Breast epithelium (tissue), 4 donors: ENCODE results near the gene THSD7B. TPM values are rescaled to one million over a fixed set of nuclear protein-coding genes. Genes with fewer than 3 reads are reported as not detected.

Source experiments
- DNase-seq, 2 donors: peaks; one replicate each; pipeline ENCODE4 v3.0.0-alpha.2; 2019; ENCODE audit warnings: low spot score in 2 of 2
- H3K27ac ChIP-seq, 2 donors: fragments of 200-600 bp; sonication (generic) in 1 of 2; one replicate each; pipeline ENCODE4 v1.5.1; 2016 to 2019; ENCODE audit warnings: mild to moderate bottlenecking in 1 of 2
- H3K27me3 ChIP-seq, 2 donors: fragments of 200-600 bp; sonication (generic) in 1 of 2; one replicate each; pipeline versions ENCODE4 v1.5.1 to v1.6.0; 2017 to 2019; ENCODE audit warnings: control low read depth in 1 of 2, mild to moderate bottlenecking in 1 of 2
- H3K36me3 ChIP-seq: fragments of 200-600 bp; one replicate; pipeline ENCODE4 v1.5.1; 2019
- H3K4me1 ChIP-seq, 2 donors: fragments of 200-600 bp; sonication (generic); one replicate each; pipeline ENCODE4 v1.5.1; 2016 to 2019; ENCODE audit warnings: control low read depth in 1 of 2
- H3K4me3 ChIP-seq, 3 donors: fragments of 200-600 bp; sonication (generic); 1 replicate in 2 of 3; 2 replicates in 1 of 3; pipeline ENCODE4 v1.5.1; 2016 to 2019; ENCODE audit warnings: mild to moderate bottlenecking in 3 of 3, moderate library complexity in 2 of 3
- H3K9me3 ChIP-seq, 2 donors: fragments of 200-600 bp; sonication (generic) in 1 of 2; one replicate each; pipeline ENCODE4 v1.5.1; 2016 to 2019; ENCODE audit warnings: control low read depth in 1 of 2
- POLR2A ChIP-seq: fragments of 450-650 bp; IDR thresholded peaks from one replicate; pipeline ENCODE4 v1.6.1; 2016; ENCODE audit warnings: antibody characterized with exemption, mild to moderate bottlenecking, moderate library complexity
- POLR2AphosphoS5 ChIP-seq, 3 donors: sonication (generic); formaldehyde crosslinking; IDR thresholded peaks; one replicate each; pipeline ENCODE4 v1.6.1; 2017; ENCODE audit warnings: antibody characterized with exemption in 3 of 3
- intact Hi-C: fragments of 100-400 bp; cut with DNase I; formaldehyde crosslinking; loops from one replicate; pipeline ENCODE4 v1.15.1; 2023; ENCODE audit warnings: low total_unique reads
- total RNA-seq, 3 donors: library from RNA; depleted of rRNA; stranded (reverse); fragments of >200 nt; gene quantifications; one replicate each; pipeline ENCODE4 v1.1.0, GENCODE V29; 2016
- TF ChIP-seq, protein P1 (sequence below), 3 donors: fragments of 450-650 bp; IDR thresholded peaks; one replicate each; pipeline ENCODE4 v1.5.1; 2016 to 2017; ENCODE audit warnings: antibody characterized with exemption in 3 of 3, mild to moderate bottlenecking in 3 of 3, moderate library complexity in 3 of 3

THSD7B gene
- total RNA-seq, 3 donors from 2014 or later: 0.73 to 3.3 (median 2.1) TPM

- Histone ChIP-seq H3K4me1 (no peaks in the 10 kb centered on the region), H3K27ac (no peak overlapping the region)
- no peak for DNase-seq
Observed at GRCh38 chr2:136766073-136766404, 694 bp downstream of the THSD7B start.

DNA sequence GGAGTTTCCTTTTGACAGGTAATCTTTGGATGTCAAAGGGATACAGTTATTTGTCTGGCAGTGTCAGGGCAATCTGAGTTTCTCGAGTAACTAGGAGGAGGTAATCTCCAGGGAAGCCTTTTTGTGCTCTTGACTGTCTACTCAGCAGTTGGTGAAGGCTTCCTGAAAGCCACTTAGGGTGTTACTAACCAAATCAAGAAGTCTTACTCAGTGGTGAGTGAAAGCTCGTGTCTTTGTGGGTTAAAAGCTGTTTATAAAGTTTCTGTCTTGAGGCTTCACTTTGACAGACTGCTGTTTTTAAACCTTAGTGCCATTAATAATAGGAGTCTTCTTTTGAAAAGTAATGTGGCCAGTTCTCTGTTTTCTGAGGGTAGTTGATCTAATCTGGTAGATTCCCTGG, 1.7 kb downstream of the THSD7B start:
- TF ChIP-seq POLR2A (no peak), POLR2AphosphoS5 (IDR thresholded peaks at IDR 0.05) (no peak)
- TF ChIP-seq, protein P1, sequence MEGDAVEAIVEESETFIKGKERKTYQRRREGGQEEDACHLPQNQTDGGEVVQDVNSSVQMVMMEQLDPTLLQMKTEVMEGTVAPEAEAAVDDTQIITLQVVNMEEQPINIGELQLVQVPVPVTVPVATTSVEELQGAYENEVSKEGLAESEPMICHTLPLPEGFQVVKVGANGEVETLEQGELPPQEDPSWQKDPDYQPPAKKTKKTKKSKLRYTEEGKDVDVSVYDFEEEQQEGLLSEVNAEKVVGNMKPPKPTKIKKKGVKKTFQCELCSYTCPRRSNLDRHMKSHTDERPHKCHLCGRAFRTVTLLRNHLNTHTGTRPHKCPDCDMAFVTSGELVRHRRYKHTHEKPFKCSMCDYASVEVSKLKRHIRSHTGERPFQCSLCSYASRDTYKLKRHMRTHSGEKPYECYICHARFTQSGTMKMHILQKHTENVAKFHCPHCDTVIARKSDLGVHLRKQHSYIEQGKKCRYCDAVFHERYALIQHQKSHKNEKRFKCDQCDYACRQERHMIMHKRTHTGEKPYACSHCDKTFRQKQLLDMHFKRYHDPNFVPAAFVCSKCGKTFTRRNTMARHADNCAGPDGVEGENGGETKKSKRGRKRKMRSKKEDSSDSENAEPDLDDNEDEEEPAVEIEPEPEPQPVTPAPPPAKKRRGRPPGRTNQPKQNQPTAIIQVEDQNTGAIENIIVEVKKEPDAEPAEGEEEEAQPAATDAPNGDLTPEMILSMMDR (IDR thresholded peaks at IDR 0.05): no peak
- DNase-seq: no peak
- Histone ChIP-seq H3K27ac (no peak overlapping the region), H3K36me3 (no peaks in the 10 kb centered on the region), H3K27me3 (peaks cover 0 to 36% of the 10 kb centered on the region in 2 donors), H3K4me3 (no peak overlapping the region), H3K9me3 (no peaks in the 10 kb centered on the region), H3K4me1 (no peaks in the 10 kb centered on the region)
- intact Hi-C loops: no loop called here

More at GRCh38 chr2:136766073-136766404, 694 bp downstream of the THSD7B start:
- TF ChIP-seq POLR2AphosphoS5 (IDR thresholded peaks at IDR 0.05): no peak
- H3K27me3 ChIP-seq: peaks cover 0 to 36% of the 10 kb centered on the region in 2 donors
- H3K36me3 ChIP-seq: no peaks in the 10 kb centered on the region
- intact Hi-C loops: no loop called here
- H3K4me3 ChIP-seq: peak overlapping the region; percentile 33 to 72 (median 54)
- no peaks in the 10 kb centered on the region for H3K9me3 ChIP-seq

GRCh38 chr2:136769871-136770270, 4.5 kb downstream of the THSD7B start:
- peaks cover 0 to 28% of the 10 kb centered on the region in 2 donors for H3K27me3 ChIP-seq
- H3K9me3 ChIP-seq: no peaks in the 10 kb centered on the region
- TF ChIP-seq, protein P1 (IDR thresholded peaks at IDR 0.05): no peak
- no peak for TF ChIP-seq POLR2A
- TF ChIP-seq POLR2AphosphoS5 (IDR thresholded peaks at IDR 0.05): no peak
- DNase-seq: no peak
- intact Hi-C loops: no loop called here
- no peak overlapping the region for H3K4me3 ChIP-seq
- H3K27ac ChIP-seq: no peak overlapping the region
- H3K36me3 ChIP-seq: no peaks in the 10 kb centered on the region
- no peaks in the 10 kb centered on the region for H3K4me1 ChIP-seq

GRCh38 chr2:136770384-136770783, 5.0 kb downstream of the THSD7B start:
- DNase-seq: no peak
- intact Hi-C loops: no loop called here
- H3K36me3 ChIP-seq: no peaks in the 10 kb centered on the region
- TF ChIP-seq POLR2AphosphoS5 (IDR thresholded peaks at IDR 0.05) (no peak), POLR2A (no peak)
- TF ChIP-seq, protein P1 (IDR thresholded peaks at IDR 0.05): no peak
- H3K4me1 ChIP-seq: no peaks in the 10 kb centered on the region
- H3K27me3 ChIP-seq: peaks cover 0 to 23% of the 10 kb centered on the region in 2 donors
- H3K27ac ChIP-seq: no peak overlapping the region
- H3K9me3 ChIP-seq: no peaks in the 10 kb centered on the region
- no peak overlapping the region for H3K4me3 ChIP-seq

DNA sequence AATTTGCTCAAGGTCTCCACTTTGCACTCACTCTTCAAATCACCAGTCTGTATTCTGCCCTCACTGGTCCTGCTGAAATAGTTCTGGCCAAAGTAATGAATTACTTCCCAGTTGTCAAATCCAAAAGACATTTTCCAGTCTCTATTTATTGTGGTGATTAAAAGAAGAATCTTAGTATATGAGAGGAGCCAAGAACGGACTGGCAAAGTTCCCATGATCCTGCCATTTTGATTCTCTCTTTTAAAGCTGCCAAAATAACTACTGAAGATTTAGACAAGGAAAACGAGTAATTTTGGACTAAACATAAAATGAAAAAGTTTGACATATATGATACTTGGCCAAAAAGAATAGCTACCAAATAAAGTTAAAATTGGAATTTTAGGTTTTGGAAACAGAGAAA, 12.0 kb downstream of the THSD7B start:
- H3K9me3 ChIP-seq: no peaks in the 10 kb centered on the region
- intact Hi-C loops: no loop called here
- no peaks in the 10 kb centered on the region for H3K36me3 ChIP-seq
- no peak overlapping the region for H3K4me3 ChIP-seq
- H3K27me3 ChIP-seq: no peaks in the 10 kb centered on the region
- no peak for TF ChIP-seq POLR2AphosphoS5 (IDR thresholded peaks at IDR 0.05)
- TF ChIP-seq POLR2A: no peak
- TF ChIP-seq, protein P1 (IDR thresholded peaks at IDR 0.05): no peak
- no peak overlapping the region for H3K27ac ChIP-seq
- no peak for DNase-seq
- H3K4me1 ChIP-seq: no peaks in the 10 kb centered on the region

DNA sequence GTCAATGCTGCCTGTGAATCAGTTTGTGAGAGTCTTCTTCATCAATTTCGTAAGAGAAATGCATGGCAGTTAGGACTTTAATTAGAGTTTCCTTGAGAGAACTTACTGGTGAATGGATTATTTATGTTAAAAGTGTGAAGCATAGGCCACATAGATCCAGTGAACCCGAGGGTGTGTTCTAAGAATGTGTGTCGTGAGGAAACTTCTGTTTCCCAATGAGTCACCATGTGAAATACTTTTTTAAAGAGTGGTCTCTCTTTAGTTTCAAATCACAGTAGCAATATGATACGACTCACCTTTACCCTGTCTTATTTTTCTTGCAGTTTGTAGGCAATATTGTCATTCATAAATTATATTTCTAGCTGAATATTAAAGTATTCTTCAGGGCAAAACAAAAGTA, 18.5 kb downstream of the THSD7B start:
- intact Hi-C loops: no loop called here
- Histone ChIP-seq H3K36me3 (no peaks in the 10 kb centered on the region), H3K27ac (no peak overlapping the region), H3K27me3 (no peaks in the 10 kb centered on the region), H3K9me3 (no peaks in the 10 kb centered on the region), H3K4me1 (no peaks in the 10 kb centered on the region), H3K4me3 (no peak overlapping the region)
- DNase-seq: no peak
- TF ChIP-seq POLR2AphosphoS5 (IDR thresholded peaks at IDR 0.05) (no peak), POLR2A (no peak)
- TF ChIP-seq, protein P1 (IDR thresholded peaks at IDR 0.05): no peak
